Measurements from ENCODE around the gene GMPR2. TPM values are rescaled to one million over a fixed set of nuclear protein-coding genes. Genes with fewer than 3 reads are reported as not detected.

The GMPR2 gene
- total RNA-seq, 5 donors from 2014 or later (not counting 1 experiment from before 2014, with no cell fraction given) = 53.8 to 81.2 (median 64.0) TPM

DNA sequence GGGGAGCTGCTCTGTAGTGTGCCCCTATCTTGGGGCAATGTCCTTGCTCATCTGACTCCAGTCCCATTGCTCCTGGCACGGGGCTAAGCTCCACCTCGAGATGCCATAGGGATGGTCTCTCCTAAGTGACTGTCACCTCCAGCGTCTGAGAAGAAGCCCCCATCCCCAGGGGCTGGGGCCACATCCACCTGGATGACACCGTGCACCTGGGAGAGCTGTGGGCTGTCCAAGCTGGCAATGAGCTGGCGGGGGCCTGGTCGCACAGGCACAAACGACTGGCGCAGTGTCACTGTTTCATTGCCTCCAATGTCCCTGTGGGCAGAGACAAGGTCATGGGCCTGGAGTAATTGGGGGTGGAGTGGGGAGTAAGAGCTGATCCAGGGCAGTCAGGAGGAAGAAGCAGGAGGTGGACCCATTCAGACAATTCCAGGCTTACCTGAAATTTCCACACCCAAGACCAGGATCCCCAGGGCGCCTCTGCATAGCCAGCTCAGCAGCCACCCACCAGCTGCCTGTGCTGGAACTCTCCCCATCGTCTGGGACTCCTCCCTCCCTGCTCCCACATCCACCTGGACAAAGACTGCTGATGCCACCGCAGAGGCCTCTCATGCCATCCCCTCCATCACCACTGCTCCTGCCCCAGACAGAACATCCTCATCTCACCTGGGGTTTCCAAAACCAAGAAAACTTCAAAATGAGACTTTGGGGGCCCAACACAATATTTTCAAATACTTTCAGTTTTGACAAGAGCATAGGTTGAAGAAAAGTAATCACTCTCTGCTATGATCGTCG lies 16.7 kb downstream of the GMPR2 start:
- Histone ChIP-seq H3K4me3 (ENCODE audit: control insufficient read depth in 1 of 2, extremely low read depth in 1 of 2, low read length in 1 of 2) (no peak overlapping the region), H3K36me3 (ENCODE audit: control insufficient read depth in 2 of 2, extremely low read depth in 1 of 2, insufficient read depth in 1 of 2, low read length in 1 of 2) (peaks cover 6 to 7% of the 10 kb centered on the region in 2 donors), H3K27ac (ENCODE audit: low read length) (no peak overlapping the region), H3K27me3 (replicated peaks in 1 of 2; ENCODE audit: control insufficient read depth in 2 of 2, extremely low read depth in 1 of 2, insufficient read depth in 2 of 2, low read length in 1 of 2) (no peaks in the 10 kb centered on the region), H3K9me3 (no peaks in the 10 kb centered on the region), H3K4me1 (ENCODE audit: control insufficient read depth in 1 of 2, extremely low read depth in 1 of 2, insufficient read depth in 2 of 2, low read length in 2 of 2) (peaks cover 0 to 10% of the 10 kb centered on the region in 2 experiments)
- CTCF ChIA-PET = interaction anchor here in 1 of 2 donors (1.1 to 3.3 kb wide), 2 partner anchors 48 to 57 kb away, joined by 3 to 10 read pairs; no protein-coding TSS in a partner anchor
- Mint-ChIP-seq H3K9me3 (no peaks in the 10 kb centered on the region), H3K4me1 (peaks cover 13 to 32% (median 18%) of the 10 kb centered on the region in 3 donors), H3K4me3 (peak overlapping the region in 1 of 3 donors; percentile 55), H3K27me3 (no peaks in the 10 kb centered on the region), H3K36me3 (peaks cover 14% of the 10 kb centered on the region), H3K27ac (peak overlapping the region; percentile 70 to 80)
- POLR2A ChIA-PET = no interaction called here
- WGBS (ENCODE audit: insufficient coverage) = 78% methylated on average over 11 of the region's 13 CpGs
- DNase-seq = no peak
- no peak for ATAC-seq (replicated peaks in 1 of 4)

DNA sequence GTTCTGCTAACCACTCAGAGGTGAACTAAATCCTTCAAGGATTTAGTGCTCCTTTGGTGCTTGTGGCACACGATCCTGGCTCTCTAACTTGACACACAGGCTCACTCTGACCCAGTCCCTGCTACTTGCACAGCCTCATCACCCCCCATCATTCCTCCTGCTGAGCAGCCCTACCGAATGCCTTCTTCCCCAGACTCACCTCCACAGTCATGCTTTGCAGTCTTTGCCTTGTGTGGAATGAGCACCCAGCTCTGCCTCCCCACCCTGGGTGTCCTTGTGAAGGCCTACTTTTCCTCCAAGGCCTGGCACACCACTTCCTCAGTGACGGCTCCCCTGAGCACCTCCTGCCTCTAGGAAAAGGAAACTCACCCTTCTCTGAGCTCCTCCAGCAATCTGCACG lies 17.6 kb downstream of the GMPR2 start:
- H3K4me3 Mint-ChIP-seq = peak overlapping the region in 2 of 3 donors; percentile 26 to 58
- WGBS (ENCODE audit: insufficient coverage) = 67% methylated on average over 4 of the region's 4 CpGs
- no peaks in the 10 kb centered on the region for H3K27me3 Mint-ChIP-seq
- H3K27ac ChIP-seq (ENCODE audit: low read length) = no peak overlapping the region
- H3K4me3 ChIP-seq (ENCODE audit: control insufficient read depth in 1 of 2, extremely low read depth in 1 of 2, low read length in 1 of 2) = no peak overlapping the region
- ChIA-PET POLR2A (no interaction called here), CTCF (interaction anchor here in 1 of 2 donors (0.7 kb wide), 1 partner anchor 47 kb away, joined by 4 read pairs; no protein-coding TSS in a partner anchor)
- no peaks in the 10 kb centered on the region for H3K9me3 Mint-ChIP-seq
- no peaks in the 10 kb centered on the region for H3K9me3 ChIP-seq
- ATAC-seq (replicated peaks in 1 of 4) (no peak), DNase-seq (no peak)
- H3K36me3 Mint-ChIP-seq = peaks cover 17% of the 10 kb centered on the region
- H3K4me1 ChIP-seq (ENCODE audit: control insufficient read depth in 1 of 2, extremely low read depth in 1 of 2, insufficient read depth in 2 of 2, low read length in 2 of 2) = peaks cover 0 to 10% of the 10 kb centered on the region in 2 experiments
- H3K36me3 ChIP-seq (ENCODE audit: control insufficient read depth in 2 of 2, extremely low read depth in 1 of 2, insufficient read depth in 1 of 2, low read length in 1 of 2) = peaks cover 8 to 14% of the 10 kb centered on the region in 2 donors
- H3K4me1 Mint-ChIP-seq = peaks cover 7 to 29% (median 15%) of the 10 kb centered on the region in 3 donors
- H3K27ac Mint-ChIP-seq = peak overlapping the region; percentile 74 to 82
- H3K27me3 ChIP-seq (replicated peaks in 1 of 2; ENCODE audit: control insufficient read depth in 2 of 2, extremely low read depth in 1 of 2, insufficient read depth in 2 of 2, low read length in 1 of 2) = no peaks in the 10 kb centered on the region

DNA sequence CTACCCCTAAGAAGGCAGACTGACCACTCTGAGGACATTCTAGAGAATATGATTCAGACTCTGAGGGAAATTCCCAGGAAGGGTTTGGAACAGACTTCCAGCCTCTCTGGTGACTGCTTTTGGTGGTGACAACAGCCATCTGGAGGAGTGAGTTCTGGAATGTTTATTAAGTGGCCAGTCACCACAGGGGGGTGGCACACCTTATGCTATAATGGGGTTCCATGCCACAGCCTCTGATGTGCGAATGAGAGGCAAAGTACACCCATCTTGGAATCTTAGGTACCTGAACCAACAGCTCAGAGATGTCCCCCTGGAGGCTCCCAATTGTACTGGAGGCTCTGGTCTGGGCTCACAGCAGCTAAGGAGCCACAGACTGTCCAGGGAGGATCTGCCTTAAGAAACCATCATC lies 19.2 kb downstream of the GMPR2 start:
- Histone ChIP-seq H3K36me3 (ENCODE audit: control insufficient read depth in 2 of 2, extremely low read depth in 1 of 2, insufficient read depth in 1 of 2, low read length in 1 of 2) (peaks cover 8 to 29% of the 10 kb centered on the region in 2 donors), H3K27ac (ENCODE audit: low read length) (no peak overlapping the region), H3K4me3 (ENCODE audit: control insufficient read depth in 1 of 2, extremely low read depth in 1 of 2, low read length in 1 of 2) (no peak overlapping the region), H3K4me1 (ENCODE audit: control insufficient read depth in 1 of 2, extremely low read depth in 1 of 2, insufficient read depth in 2 of 2, low read length in 2 of 2) (peaks cover 0 to 3% of the 10 kb centered on the region in 2 experiments), H3K9me3 (no peaks in the 10 kb centered on the region), H3K27me3 (replicated peaks in 1 of 2; ENCODE audit: control insufficient read depth in 2 of 2, extremely low read depth in 1 of 2, insufficient read depth in 2 of 2, low read length in 1 of 2) (no peaks in the 10 kb centered on the region)
- ChIA-PET POLR2A (interaction anchor here in 1 of 2 donors (0.6 kb wide), 1 partner anchor 9 kb away, joined by 5 read pairs; the partner anchor contains the start of gene TINF2), CTCF (interaction anchor here in 1 of 2 donors (1.7 kb wide), 1 partner anchor 45 kb away, joined by 3 read pairs; no protein-coding TSS in a partner anchor)
- no peak overlapping the region for H3K4me3 Mint-ChIP-seq
- 100% methylated on average over 1 of the region's 1 CpG for WGBS (ENCODE audit: insufficient coverage)
- ATAC-seq (replicated peaks in 1 of 4) (no peak), DNase-seq (no peak)
- H3K4me1 Mint-ChIP-seq = peaks cover 7 to 26% (median 12%) of the 10 kb centered on the region in 3 donors
- H3K9me3 Mint-ChIP-seq = no peaks in the 10 kb centered on the region
- H3K27me3 Mint-ChIP-seq = no peaks in the 10 kb centered on the region
- H3K27ac Mint-ChIP-seq = no peak overlapping the region
- peaks cover 24% of the 10 kb centered on the region for H3K36me3 Mint-ChIP-seq

DNA sequence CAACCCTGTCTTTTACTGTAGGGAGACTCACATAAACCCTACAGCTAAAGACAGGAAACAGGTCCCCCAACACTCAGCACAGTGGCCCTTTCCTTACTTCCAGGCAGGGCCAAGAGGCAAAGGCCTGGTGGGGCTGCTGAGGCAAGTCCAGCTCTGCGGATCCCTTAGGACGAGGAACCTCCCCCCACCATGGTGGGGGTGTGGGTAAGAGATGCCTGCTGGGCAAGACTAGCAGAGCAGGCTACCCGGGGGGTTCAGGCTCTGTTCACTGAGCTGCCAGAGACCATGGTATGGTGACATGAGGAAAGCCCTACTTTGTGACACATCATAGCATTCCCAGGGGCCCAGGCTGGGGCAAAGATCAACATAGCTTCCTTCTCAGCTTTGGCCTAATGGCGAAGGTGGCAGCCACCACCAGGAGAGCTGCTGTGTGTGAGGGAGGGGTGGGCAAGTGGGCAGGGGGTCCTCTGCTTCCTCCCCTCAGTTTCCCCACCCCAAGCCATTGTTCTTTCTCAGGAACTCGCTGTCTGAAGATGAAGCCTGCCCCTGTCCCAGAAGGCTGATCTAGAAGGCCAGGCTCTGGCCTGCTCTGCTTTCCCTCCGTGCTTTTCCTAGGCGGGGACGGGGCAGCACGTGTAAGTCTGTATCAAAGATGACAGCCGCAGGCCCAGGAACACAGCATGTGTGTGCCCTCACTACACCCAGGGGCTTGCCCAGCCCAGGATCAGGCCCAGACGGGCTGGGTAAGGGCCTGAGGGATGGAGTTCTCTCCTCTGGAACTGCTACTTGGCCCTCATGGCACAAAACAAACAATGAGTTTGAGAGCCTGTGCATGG lies 19.8 kb downstream of the GMPR2 start:
- no peaks in the 10 kb centered on the region for H3K27me3 Mint-ChIP-seq
- ATAC-seq (replicated peaks in 1 of 4) (no peak), DNase-seq (no peak)
- no peaks in the 10 kb centered on the region for H3K4me1 ChIP-seq (ENCODE audit: control insufficient read depth in 1 of 2, extremely low read depth in 1 of 2, insufficient read depth in 2 of 2, low read length in 2 of 2)
- CTCF ChIA-PET = interaction anchor here in 1 of 2 donors (1.7 kb wide), 1 partner anchor 45 kb away, joined by 3 read pairs; no protein-coding TSS in a partner anchor
- H3K36me3 ChIP-seq (ENCODE audit: control insufficient read depth in 2 of 2, extremely low read depth in 1 of 2, insufficient read depth in 1 of 2, low read length in 1 of 2) = peaks cover 8 to 29% of the 10 kb centered on the region in 2 donors
- no peak overlapping the region for H3K27ac ChIP-seq (ENCODE audit: low read length)
- no peak overlapping the region for H3K4me3 Mint-ChIP-seq
- no peaks in the 10 kb centered on the region for H3K9me3 ChIP-seq
- peaks cover 5 to 22% (median 8%) of the 10 kb centered on the region in 3 donors for H3K4me1 Mint-ChIP-seq
- no peaks in the 10 kb centered on the region for H3K9me3 Mint-ChIP-seq
- no peak overlapping the region for H3K27ac Mint-ChIP-seq
- H3K36me3 Mint-ChIP-seq = peaks cover 27% of the 10 kb centered on the region
- H3K27me3 ChIP-seq (replicated peaks in 1 of 2; ENCODE audit: control insufficient read depth in 2 of 2, extremely low read depth in 1 of 2, insufficient read depth in 2 of 2, low read length in 1 of 2) = no peaks in the 10 kb centered on the region
- 93% methylated on average over 7 of the region's 11 CpGs for WGBS (ENCODE audit: insufficient coverage)
- H3K4me3 ChIP-seq (ENCODE audit: control insufficient read depth in 1 of 2, extremely low read depth in 1 of 2, low read length in 1 of 2) = no peak overlapping the region
- POLR2A ChIA-PET = interaction anchor here in 1 of 2 donors (0.6 kb wide), 1 partner anchor 10 kb away, joined by 5 read pairs; the partner anchor contains the start of gene TINF2

- WGBS (ENCODE audit: insufficient coverage) = 63% methylated on average over 1 of the region's 7 CpGs
- no peaks in the 10 kb centered on the region for H3K27me3 ChIP-seq (replicated peaks in 1 of 2; ENCODE audit: control insufficient read depth in 2 of 2, extremely low read depth in 1 of 2, insufficient read depth in 2 of 2, low read length in 1 of 2)
- no peak overlapping the region for H3K27ac ChIP-seq (ENCODE audit: low read length)
- Mint-ChIP-seq H3K4me1 (peaks cover 0 to 16% (median 2%) of the 10 kb centered on the region in 3 donors), H3K27me3 (no peaks in the 10 kb centered on the region), H3K36me3 (peaks cover 31% of the 10 kb centered on the region), H3K9me3 (no peaks in the 10 kb centered on the region), H3K27ac (no peak overlapping the region), H3K4me3 (no peak overlapping the region)
- ATAC-seq (replicated peaks in 1 of 4) (no peak), DNase-seq (no peak)
- CTCF ChIA-PET = interaction anchor here in 1 of 2 donors (0.5 to 0.6 kb wide), 2 partner anchors 25 to 118 kb away, joined by 6 read pairs; no protein-coding TSS in a partner anchor
- POLR2A ChIA-PET = no interaction called here
- H3K4me1 ChIP-seq (ENCODE audit: control insufficient read depth in 1 of 2, extremely low read depth in 1 of 2, insufficient read depth in 2 of 2, low read length in 2 of 2) = no peaks in the 10 kb centered on the region
- no peaks in the 10 kb centered on the region for H3K9me3 ChIP-seq
- no peak overlapping the region for H3K4me3 ChIP-seq (ENCODE audit: control insufficient read depth in 1 of 2, extremely low read depth in 1 of 2, low read length in 1 of 2)
- peaks cover 8 to 34% of the 10 kb centered on the region in 2 donors for H3K36me3 ChIP-seq (ENCODE audit: control insufficient read depth in 2 of 2, extremely low read depth in 1 of 2, insufficient read depth in 1 of 2, low read length in 1 of 2)
Measured at GRCh38 chr14:24253936-24254335, 21.2 kb downstream of the GMPR2 start.
